ENCODE results near the gene DOK6.

- TF ChIP-seq CTCF (IDR thresholded peaks at IDR 0.05) (no peak), POLR2A (IDR thresholded peaks at IDR 0.05) (no peak)
These were observed 1.4 kb upstream of the DOK6 start for GRCh38 chr18:69399253-69399652.
